ENCODE measurements around the gene RIMS1.

The RIMS1 gene

DNA sequence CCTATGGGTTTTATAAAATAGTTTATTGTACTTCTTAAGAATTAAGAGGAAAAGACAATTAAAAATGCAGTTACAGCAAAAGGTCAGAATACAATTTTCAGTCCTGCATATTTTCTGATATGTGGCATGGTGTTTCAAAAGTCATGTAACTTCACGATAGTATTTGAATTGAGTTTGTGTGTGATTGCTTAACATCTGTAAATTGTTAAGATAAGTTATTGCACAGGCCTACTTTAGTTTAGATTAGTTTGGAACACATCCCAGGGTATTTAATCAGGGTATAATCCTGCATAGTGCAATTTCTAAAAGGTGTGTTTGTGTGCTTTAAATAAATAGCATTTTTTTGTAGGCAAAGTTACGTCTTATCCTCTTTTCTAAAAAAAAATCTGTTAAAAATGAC is 289.6 kb downstream of the RIMS1 start:
- H3K27me3 Mint-ChIP-seq = peaks cover 0 to 11% of the 10 kb centered on the region in 2 donors
- DNase-seq = no peak
- no peaks in the 10 kb centered on the region for H3K36me3 Mint-ChIP-seq (ENCODE audit: insufficient read depth)
- H3K27ac Mint-ChIP-seq = no peak overlapping the region
- peaks cover 3 to 5% of the 10 kb centered on the region in 2 donors for H3K9me3 Mint-ChIP-seq
- no peak overlapping the region for H3K4me3 Mint-ChIP-seq
- no peak for ATAC-seq (replicated peaks)
- H3K4me1 Mint-ChIP-seq (ENCODE audit: low read depth in 2 of 2) = no peaks in the 10 kb centered on the region

DNA sequence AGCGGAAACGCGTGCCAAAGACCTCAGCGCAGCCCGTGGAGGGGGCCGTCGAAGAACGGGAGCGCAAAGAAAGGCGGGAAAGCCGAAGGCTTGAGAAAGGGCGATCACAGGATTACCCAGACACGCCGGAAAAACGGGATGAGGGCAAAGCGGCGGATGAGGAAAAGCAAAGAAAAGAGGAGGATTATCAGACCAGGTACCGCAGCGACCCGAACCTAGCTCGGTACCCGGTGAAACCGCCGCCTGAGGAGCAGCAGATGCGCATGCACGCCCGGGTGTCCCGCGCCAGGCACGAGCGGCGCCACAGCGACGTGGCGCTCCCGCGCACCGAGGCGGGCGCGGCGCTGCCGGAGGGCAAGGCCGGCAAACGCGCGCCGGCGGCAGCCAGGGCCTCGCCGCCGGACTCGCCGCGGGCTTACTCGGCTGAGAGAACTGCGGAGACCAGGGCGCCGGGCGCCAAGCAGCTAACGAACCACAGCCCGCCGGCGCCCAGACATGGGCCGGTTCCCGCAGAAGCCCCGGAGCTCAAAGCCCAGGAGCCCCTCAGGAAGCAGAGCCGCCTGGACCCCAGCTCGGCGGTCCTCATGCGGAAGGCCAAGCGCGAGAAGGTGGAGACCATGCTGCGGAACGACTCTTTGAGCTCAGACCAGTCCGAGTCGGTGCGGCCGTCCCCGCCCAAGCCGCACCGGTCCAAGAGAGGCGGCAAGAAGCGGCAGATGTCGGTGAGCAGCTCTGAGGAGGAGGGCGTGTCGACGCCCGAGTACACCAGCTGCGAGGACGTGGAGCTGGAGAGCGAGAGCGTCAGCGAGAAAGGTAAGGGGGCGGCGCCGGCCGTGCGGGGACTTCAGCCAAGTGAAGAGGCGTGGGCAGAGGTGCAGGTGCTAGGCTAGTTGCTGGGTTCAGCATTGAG is 296.2 kb downstream of the RIMS1 start:
- H3K4me3 Mint-ChIP-seq = no peak overlapping the region
- no peak overlapping the region for H3K27ac Mint-ChIP-seq
- H3K36me3 Mint-ChIP-seq (ENCODE audit: insufficient read depth) = no peaks in the 10 kb centered on the region
- peaks cover 3% of the 10 kb centered on the region in 2 donors for H3K4me1 Mint-ChIP-seq (ENCODE audit: low read depth in 2 of 2)
- H3K27me3 Mint-ChIP-seq = peaks cover 12 to 28% of the 10 kb centered on the region in 2 donors
- ATAC-seq (replicated peaks) (no peak), DNase-seq (no peak)
- H3K9me3 Mint-ChIP-seq = peaks cover 7 to 9% of the 10 kb centered on the region in 2 donors

DNA sequence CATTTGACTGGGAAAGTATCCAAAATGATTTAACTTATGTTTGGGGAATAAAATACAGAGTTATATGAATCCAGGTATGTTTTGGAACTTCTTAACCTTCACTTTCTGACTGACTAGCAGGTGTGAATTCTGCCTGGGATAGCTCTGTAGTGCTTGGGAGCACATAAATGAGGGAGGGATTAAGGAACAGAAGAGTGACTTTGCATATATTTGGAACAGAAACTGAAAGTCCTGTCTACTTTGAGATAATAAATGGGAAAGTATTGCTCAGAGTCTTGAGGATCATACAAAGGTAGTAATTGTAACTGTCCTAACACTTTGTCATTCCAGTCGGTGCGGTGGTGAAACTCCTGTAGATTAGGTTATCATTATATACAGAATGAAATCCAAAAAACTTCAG is 317.6 kb downstream of the RIMS1 start:
- peaks cover 3 to 8% of the 10 kb centered on the region in 2 donors for H3K9me3 Mint-ChIP-seq
- ATAC-seq (replicated peaks) = no peak

DNA sequence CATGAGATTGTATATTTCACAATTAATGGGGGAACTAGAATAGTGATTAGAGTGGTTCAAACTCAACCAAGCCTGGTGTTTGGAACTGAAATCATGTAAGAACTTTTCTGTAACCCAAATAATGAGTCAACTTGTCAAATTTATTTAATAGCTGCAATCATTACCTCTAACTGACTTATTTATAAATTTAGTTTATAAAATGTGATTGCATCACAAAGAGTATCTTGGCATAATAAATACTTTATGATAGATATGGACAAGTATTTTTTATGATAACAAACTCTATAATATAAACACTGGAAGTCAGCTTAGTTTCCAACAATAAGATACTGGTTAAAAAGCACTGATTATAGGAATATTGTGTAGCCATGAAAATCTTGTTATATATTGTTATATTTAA is 319.1 kb downstream of the RIMS1 start:
- Mint-ChIP-seq H3K4me3 (no peak overlapping the region), H3K36me3 (ENCODE audit: insufficient read depth) (no peaks in the 10 kb centered on the region), H3K4me1 (ENCODE audit: low read depth in 2 of 2) (no peaks in the 10 kb centered on the region), H3K27me3 (no peaks in the 10 kb centered on the region), H3K9me3 (peaks cover 3 to 8% of the 10 kb centered on the region in 2 donors), H3K27ac (no peak overlapping the region)
- ATAC-seq (replicated peaks) = no peak
- no peak for DNase-seq

More for the DNA sequence above, 317.6 kb downstream of the RIMS1 start:
- no peaks in the 10 kb centered on the region for H3K27me3 Mint-ChIP-seq
- no peak overlapping the region for H3K4me3 Mint-ChIP-seq
- no peak overlapping the region for H3K27ac Mint-ChIP-seq
- H3K36me3 Mint-ChIP-seq (ENCODE audit: insufficient read depth) = no peaks in the 10 kb centered on the region
- DNase-seq = no peak
- H3K4me1 Mint-ChIP-seq (ENCODE audit: low read depth in 2 of 2) = no peaks in the 10 kb centered on the region

DNA sequence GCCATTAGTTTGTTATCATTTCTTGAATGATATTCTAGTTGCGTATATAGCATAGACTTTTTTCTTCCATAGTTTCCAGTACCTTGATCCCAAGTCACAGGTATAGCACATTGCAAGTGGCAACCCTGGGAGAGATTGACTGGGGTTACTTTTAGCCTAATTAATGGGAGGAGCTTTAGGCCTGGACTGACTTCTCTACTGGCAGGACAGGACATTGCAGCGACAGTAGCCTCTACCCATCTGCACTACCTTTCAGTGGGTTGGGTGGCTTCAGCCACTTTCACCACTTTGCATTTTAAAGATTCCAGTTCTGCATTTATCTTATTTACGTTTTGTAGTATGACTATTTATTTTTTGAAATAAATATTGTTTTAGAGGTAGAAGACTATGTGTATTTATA is 320.3 kb downstream of the RIMS1 start:
- H3K4me3 Mint-ChIP-seq = no peak overlapping the region
- peaks cover 3 to 8% of the 10 kb centered on the region in 2 donors for H3K9me3 Mint-ChIP-seq
- H3K36me3 Mint-ChIP-seq (ENCODE audit: insufficient read depth) = no peaks in the 10 kb centered on the region

DNA sequence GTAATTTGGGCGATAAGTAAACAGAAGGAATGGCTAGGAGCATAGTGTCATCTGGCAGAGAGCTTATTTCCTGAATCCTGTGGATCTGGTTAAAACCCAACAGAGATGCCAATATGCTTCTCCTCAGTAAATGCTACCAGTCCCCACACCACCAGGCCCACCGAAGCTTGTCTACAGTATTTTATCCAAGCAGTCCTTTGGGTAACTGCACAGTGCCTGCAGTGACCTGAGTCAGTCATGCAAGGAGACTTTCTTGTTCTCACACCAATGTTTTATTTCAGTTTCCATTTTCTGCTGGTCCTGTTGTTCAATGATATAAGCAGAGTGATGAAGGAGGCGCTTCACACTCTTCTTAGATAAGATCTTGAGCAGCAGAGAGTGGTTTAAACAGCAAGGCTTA is 326.3 kb downstream of the RIMS1 start:
- Mint-ChIP-seq H3K27ac (no peak overlapping the region), H3K27me3 (no peaks in the 10 kb centered on the region), H3K9me3 (no peaks in the 10 kb centered on the region), H3K4me3 (no peak overlapping the region), H3K4me1 (ENCODE audit: low read depth in 2 of 2) (no peaks in the 10 kb centered on the region), H3K36me3 (ENCODE audit: insufficient read depth) (no peaks in the 10 kb centered on the region)
- DNase-seq = no peak
- no peak for ATAC-seq (replicated peaks)

More for the DNA sequence above, 320.3 kb downstream of the RIMS1 start:
- ATAC-seq (replicated peaks) (no peak), DNase-seq (no peak)
- no peak overlapping the region for H3K27ac Mint-ChIP-seq
- H3K4me1 Mint-ChIP-seq (ENCODE audit: low read depth in 2 of 2) = no peaks in the 10 kb centered on the region
- no peaks in the 10 kb centered on the region for H3K27me3 Mint-ChIP-seq

DNA sequence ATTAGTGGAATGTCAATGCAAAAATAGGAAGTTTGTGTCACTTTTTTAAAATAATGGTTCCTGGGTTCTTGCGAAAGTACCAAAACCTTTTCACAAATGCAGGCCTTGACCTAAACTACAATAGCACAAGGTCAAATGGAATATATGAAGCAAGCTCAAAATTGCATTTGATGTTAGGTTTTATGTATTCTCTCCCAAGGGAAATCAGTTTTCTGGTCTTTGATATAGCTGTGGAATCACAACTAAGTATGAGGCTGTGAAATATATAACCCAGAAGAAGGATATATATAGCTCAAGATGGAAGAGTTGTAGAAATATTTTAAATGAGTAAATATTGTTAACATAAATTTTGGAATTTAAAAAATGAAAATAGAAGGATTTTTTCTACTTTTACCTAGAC is 327.3 kb downstream of the RIMS1 start:
- no peak overlapping the region for H3K4me3 Mint-ChIP-seq
- no peaks in the 10 kb centered on the region for H3K4me1 Mint-ChIP-seq (ENCODE audit: low read depth in 2 of 2)
- H3K27me3 Mint-ChIP-seq = no peaks in the 10 kb centered on the region
- DNase-seq = no peak
- no peak for ATAC-seq (replicated peaks)
- no peaks in the 10 kb centered on the region for H3K36me3 Mint-ChIP-seq (ENCODE audit: insufficient read depth)
- H3K9me3 Mint-ChIP-seq = no peaks in the 10 kb centered on the region
- H3K27ac Mint-ChIP-seq = no peak overlapping the region

DNA sequence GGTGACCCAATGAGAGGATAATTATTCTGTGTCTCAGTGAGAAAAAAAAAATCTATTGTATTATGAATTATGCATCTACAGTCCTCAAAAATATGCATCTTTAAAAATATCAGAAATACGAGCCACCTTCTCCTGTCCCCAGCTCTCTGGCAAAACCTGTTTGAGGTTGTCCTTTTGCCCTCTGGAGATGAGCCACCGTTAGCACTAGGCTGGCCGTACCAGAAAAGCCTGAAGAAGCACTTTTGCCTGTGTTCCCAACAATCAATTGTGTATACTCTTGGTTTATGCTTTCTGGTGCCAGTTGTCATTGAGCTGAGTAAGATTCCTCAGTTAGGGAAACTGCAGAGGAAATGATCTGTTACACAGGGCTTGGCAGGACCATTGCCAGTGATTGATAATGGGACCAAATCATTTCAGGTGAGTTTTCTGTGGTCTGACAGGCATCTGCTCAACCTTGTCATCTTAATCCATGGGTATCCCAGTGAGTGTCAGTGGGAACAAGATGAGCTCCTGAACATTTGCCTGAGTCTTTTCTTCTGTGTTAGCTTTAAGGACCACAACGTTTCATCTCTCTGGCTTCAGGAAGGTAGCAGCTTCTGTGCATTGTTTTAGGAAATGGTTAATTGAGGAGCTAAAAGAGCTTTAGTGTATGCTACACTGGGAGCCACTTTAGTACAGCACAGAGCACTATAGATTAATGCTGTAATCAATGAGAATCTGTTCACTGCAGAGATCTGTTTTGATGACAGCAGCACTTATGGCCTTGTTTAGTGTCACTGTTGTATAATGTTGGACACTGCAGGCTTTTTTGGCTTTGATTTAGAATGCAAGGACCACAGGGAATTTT is 330.1 kb downstream of the RIMS1 start:
- Mint-ChIP-seq H3K36me3 (ENCODE audit: insufficient read depth) (no peaks in the 10 kb centered on the region), H3K4me3 (no peak overlapping the region), H3K27me3 (no peaks in the 10 kb centered on the region), H3K27ac (no peak overlapping the region), H3K9me3 (peaks cover 0 to 6% of the 10 kb centered on the region in 2 donors), H3K4me1 (ENCODE audit: low read depth in 2 of 2) (no peaks in the 10 kb centered on the region)
- ATAC-seq (replicated peaks) (no peak), DNase-seq (no peak)

DNA sequence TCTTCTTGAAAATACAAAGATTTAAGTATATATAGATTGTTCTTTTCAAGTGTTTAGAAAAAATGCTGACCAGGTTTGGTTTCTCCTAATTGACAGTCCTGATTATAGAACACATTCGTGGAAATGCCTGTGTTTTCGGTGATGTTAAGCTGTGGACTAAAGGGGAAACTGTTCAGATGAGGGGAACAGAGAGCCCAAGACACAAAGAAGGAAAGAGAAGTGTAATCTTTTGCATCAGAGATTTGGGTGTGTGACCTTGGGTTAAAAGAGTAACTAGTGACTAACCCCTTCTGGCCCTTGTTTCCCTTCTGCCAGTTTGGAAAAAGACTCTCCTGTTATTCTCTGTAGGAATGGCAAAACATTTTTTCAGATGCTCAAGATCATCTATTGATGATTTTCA is 331.3 kb downstream of the RIMS1 start:
- peaks cover 0 to 6% of the 10 kb centered on the region in 2 donors for H3K9me3 Mint-ChIP-seq
- no peaks in the 10 kb centered on the region for H3K27me3 Mint-ChIP-seq

DNA sequence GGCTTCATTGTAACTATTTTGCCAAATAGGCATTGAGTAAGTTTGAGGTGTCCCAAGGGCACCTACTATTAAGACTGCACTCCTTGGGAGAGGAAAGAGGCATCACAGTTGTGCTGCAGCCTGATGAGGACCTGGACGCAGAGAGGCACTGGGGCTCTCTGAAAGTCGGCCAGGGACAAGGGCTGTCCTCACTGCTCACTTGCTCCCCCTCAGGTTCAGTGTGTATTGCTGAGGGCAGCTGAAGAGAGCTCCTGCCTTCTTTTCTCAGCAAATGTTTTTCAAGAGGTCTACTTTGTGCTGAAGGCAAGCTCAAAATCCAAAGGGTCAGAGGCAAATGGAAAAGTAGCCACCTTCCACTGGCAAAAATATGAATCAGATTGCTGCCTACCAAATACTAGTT is 331.8 kb downstream of the RIMS1 start:
- no peaks in the 10 kb centered on the region for H3K36me3 Mint-ChIP-seq (ENCODE audit: insufficient read depth)

More for the DNA sequence above, 331.3 kb downstream of the RIMS1 start:
- no peak overlapping the region for H3K4me3 Mint-ChIP-seq
- no peaks in the 10 kb centered on the region for H3K4me1 Mint-ChIP-seq (ENCODE audit: low read depth in 2 of 2)
- no peak for ATAC-seq (replicated peaks)
- H3K36me3 Mint-ChIP-seq (ENCODE audit: insufficient read depth) = no peaks in the 10 kb centered on the region
- DNase-seq = no peak
- no peak overlapping the region for H3K27ac Mint-ChIP-seq

DNA sequence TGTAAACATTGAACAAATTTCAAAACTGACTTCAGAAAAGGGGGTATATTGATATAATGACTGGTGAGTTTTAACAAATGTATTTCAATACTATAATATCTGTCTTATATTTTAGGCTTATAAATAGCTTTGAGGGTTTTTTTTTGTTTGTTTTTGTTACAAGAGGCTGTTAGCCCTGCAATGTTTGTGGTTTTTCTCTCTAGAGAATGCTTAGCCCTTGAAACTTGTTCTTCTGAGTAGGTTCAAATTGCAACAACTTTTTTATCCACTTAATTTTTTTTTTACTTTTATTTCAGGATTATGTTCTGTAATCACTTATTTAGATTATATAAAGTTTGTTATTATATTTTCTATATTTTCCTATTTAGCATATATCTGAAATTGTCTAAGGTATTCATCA is 333.2 kb downstream of the RIMS1 start:
- ATAC-seq (replicated peaks) = no peak

More for the DNA sequence above, 331.8 kb downstream of the RIMS1 start:
- DNase-seq (no peak), ATAC-seq (replicated peaks) (no peak)
- H3K4me3 Mint-ChIP-seq = no peak overlapping the region
- peaks cover 0 to 6% of the 10 kb centered on the region in 2 donors for H3K9me3 Mint-ChIP-seq
- H3K27ac Mint-ChIP-seq = no peak overlapping the region
- no peaks in the 10 kb centered on the region for H3K27me3 Mint-ChIP-seq
- no peaks in the 10 kb centered on the region for H3K4me1 Mint-ChIP-seq (ENCODE audit: low read depth in 2 of 2)

DNA sequence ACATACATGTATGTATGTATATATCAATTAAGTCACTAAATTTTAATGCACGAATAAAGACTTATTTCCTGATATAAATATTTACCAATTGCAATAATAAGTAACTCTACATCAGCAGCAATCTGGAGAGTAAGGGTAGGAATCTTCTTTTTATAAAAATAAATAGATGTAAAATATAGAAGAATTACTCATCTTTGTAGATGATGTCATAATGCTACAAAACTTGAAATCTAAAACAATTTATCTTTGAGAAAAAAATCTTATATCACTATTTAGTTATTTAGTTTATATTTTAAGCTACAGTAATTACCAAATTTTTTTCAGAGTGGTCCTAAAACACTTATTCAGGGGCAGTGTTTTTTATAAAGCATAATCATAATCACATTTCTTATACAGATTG is 351.7 kb downstream of the RIMS1 start:
- DNase-seq = no peak
- no peak overlapping the region for H3K27ac Mint-ChIP-seq
- H3K4me3 Mint-ChIP-seq = no peak overlapping the region
- H3K9me3 Mint-ChIP-seq = no peaks in the 10 kb centered on the region
- no peaks in the 10 kb centered on the region for H3K36me3 Mint-ChIP-seq (ENCODE audit: insufficient read depth)
- ATAC-seq (replicated peaks) = no peak
- H3K27me3 Mint-ChIP-seq = no peaks in the 10 kb centered on the region
- no peaks in the 10 kb centered on the region for H3K4me1 Mint-ChIP-seq (ENCODE audit: low read depth in 2 of 2)

More for the DNA sequence above, 333.2 kb downstream of the RIMS1 start:
- H3K27ac Mint-ChIP-seq = no peak overlapping the region
- DNase-seq = no peak
- H3K36me3 Mint-ChIP-seq (ENCODE audit: insufficient read depth) = no peaks in the 10 kb centered on the region
- H3K4me3 Mint-ChIP-seq = no peak overlapping the region
- no peaks in the 10 kb centered on the region for H3K4me1 Mint-ChIP-seq (ENCODE audit: low read depth in 2 of 2)
- peaks cover 0 to 6% of the 10 kb centered on the region in 2 donors for H3K9me3 Mint-ChIP-seq
- H3K27me3 Mint-ChIP-seq = no peaks in the 10 kb centered on the region

DNA sequence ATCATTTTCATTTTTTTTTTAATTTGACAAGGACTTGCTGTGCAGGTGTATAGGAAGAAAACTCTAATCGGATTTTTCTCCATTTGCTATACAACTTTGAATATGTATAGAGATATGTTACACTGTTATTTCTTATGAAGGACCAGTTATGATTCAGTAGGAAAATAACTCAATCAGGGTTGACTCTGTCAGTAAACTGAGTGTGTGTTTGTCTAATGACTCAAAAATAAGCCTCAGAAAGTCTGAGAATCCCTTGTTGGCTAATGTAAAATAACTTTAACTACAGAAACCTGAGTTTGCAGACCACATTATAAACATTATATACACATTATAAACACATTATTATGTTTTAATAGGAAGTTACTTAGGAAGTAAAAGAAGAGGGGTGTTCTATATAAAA is 352.6 kb downstream of the RIMS1 start:
- Mint-ChIP-seq H3K4me1 (ENCODE audit: low read depth in 2 of 2) (no peaks in the 10 kb centered on the region), H3K27ac (no peak overlapping the region), H3K4me3 (no peak overlapping the region), H3K36me3 (ENCODE audit: insufficient read depth) (no peaks in the 10 kb centered on the region), H3K27me3 (no peaks in the 10 kb centered on the region), H3K9me3 (no peaks in the 10 kb centered on the region)
- ATAC-seq (replicated peaks) (no peak), DNase-seq (no peak)

Measured in effector memory CD8-positive, alpha-beta T cell (primary cell).